ENCODE results near the gene PIP5K1C.

PIP5K1C gene

DNA sequence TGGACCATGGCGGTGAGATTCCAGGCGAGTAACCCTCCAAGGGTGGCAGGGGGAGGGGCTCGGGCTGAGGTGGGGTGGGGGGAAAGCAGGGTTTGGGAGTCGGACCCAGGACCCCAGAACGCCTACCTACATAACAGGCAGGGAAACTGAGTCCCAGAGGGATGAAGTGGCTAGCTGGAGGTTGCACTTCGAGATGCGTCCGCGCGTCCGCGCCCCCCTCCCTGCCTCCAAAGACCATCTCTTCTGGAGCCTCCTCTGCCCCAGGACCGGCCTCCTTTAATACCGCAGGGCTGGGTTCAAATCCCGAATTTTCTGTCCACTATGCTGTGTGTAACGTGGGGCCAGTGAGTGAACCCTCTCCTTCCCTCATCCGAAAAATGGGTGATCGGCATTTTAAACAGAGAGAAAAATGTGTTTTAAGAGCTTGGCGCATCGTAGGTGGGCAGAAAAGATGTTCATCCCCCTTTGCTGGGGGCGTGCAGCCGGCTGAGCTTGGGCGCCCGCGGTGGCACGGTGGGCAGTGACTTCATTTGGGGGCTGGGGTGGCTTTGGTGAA is 21.7 kb upstream of the PIP5K1C start:
- no peak for DNase-seq

DNA sequence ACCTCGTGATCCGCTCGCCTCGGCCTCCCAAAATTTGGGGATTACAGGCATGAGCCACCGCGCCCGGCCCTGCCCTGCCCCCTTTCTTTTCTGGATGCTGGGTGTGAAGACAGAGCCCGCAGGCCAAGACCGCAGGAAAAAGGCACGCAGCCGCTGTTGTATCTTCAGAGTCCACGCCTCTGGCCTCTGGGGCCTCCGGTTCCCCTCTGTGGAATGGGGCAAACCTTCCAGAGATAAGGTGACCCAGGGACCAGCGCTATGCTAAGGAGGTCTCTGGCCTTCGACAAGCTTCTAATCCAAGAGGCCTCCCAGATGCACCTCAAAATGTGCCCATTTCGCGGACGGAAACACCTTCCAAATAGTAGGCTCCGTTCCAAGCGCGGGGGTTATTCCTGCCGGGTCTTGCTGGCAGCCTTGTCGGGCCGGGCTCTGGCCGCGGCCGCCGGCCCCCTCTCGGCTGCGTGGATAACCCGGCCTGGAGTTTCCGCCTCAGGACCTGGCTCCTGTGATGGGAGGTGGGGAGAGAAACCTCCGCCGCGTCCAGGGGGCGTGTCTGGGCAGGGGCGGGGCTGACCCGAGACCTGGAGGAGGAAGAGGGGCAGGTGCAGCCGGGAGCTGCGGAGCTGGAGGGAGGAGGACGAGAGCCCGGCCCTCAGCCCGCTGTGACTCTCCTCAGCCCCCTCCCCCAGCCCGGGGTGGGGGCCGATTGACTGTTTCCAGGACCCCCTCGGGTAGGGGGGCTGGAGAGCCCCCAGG is 21.0 kb upstream of the PIP5K1C start:
- peak; percentile 78 to 91 (median 85) for DNase-seq

DNA sequence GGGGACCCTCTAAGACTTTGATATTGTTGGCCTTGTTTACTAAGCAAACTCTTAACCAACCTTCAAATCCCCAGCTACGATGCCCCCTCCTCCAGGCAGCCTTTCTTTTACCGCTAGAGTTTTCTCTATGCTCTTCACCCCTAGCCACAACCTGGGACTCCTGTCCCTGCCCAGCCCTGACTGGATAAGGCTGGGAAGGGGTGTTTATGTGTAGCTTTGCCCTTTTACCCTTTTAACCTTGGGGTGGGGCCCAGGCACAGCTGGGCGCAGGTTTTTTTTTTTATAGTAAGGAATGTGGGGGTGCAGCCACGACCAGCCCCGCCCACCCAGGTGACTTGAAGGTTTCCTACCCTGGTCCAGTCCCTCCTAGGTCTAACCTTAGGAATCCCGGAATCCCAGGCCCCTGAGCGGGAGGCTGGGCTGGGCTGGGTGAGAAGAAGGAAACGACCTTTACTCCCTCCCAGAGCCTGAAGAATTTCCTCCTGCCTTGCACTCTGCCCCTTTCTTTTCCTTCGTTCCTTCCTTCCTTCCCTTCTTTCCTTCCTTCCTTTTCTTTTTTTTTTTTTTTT is 20.2 kb upstream of the PIP5K1C start:
- no peak for DNase-seq

DNA sequence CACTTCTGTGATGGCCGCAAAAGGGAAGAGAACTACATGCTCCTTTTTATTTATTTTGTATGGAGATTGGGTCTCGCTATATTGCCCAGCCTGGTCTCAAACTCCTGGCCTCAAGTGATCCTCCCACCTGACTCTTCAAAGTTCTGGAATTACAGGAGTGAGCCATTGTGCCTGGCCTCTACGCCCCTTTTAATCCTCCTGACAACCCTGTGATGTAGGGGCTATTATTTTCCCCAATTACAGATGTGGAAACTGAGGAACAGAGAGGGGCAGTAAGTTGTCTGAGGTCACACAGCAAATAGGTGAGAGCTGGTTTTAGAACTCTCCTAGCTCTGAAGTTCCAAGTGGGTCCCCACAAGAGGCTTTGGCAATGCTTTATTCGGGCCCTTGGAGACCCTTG is 19.6 kb upstream of the PIP5K1C start:
- no peak for DNase-seq

DNA sequence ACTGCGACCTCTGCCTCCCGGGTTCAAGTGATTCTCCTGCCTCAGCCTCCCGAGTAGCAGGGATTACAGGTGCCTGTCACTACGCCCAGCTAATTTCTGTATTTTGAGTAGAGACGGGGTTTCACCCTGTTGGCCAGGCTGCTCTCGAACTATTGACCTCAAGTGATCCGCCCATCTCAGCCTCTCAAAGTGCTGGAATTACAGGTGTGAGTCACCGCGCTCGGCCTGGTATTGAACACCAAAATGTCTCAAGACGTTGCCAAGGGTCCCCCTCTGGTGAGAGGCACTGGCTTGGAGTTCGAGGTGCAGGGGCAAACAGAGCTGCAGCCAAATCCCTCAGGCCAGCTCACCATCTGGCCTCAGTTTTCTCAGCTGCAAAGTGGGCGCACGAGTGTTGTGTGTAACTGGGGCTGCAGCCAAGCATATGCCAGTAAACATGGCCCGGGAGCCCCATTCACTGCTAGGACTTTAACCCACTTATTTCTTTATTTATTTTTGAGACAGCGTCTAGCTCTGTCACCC is 15.9 kb upstream of the PIP5K1C start:
- no peak for DNase-seq

DNA sequence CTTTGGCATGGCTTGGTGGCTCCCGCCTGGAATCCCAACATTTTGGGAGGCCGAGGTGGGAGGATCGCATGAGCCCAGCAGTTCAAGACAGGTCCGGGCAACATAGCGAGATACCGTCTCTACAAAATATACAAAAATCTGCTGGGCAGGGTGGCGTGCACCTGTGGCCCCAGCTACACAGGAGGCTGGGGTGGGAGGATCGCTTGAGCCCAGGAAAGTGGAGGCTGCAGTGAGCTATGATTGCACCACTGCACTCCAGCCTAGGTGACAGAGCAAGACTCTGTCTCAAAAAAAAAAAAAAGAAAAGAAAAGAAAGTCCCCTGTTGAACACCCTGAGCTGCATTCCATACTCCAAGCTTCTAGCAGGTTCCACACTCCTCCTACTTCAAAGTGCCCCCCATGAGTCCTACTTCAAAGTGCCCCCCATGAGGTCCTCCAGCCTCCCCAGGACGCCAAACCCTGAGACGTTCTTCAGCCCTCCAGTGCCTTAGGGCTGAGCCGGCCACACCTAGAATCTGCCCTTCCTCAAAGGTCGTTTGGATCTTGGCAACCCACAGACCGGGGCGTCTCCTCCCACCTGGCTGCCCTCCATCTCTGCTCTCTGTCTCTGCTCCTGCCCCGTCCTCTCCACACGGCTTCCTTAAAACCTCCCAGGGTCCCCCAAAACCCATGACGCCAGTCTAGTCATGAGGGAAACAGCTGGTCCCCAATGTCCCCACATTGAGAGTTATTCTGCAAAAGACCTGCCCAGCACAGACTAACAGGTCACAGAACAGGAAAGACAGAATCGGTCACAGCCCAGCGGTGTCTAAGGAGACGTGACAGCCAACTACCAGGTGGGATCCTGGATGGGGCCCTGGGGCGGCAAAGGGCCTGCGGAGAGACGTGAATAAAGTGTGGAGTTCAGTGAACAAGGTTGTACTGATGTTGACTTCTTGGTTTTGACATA is 12.7 kb upstream of the PIP5K1C start:
- peak in 1 of 3 donors; percentile 17 for DNase-seq

DNA sequence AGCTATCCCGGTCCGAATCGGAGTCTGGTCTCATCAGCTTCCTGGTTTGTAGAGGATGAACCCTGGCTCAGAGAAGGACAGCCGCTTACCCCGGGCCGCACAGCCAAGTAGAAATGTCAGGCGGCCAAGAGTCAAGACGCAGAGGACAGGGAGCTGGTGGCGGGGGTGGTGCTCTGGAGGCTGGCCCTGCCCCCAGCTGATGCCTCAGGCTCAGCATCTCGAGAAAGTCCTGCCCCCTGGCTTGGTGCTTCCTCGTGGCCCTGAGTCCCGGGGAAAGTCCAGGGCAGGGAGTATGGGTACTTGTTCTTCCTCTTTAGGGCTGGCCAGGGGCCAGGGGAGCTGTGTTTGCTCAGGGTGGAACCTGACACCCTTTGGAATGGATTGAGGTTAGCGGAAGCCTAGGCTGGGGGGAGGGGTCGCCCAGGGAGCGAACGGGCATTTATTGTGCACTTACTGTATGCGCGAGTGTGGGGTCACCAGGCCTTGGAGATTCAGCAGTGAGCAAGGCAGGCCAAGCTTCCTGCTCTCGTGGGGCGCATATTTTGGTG is 10.1 kb upstream of the PIP5K1C start:
- peak; percentile 98 to 99 (median 98) for DNase-seq

DNA sequence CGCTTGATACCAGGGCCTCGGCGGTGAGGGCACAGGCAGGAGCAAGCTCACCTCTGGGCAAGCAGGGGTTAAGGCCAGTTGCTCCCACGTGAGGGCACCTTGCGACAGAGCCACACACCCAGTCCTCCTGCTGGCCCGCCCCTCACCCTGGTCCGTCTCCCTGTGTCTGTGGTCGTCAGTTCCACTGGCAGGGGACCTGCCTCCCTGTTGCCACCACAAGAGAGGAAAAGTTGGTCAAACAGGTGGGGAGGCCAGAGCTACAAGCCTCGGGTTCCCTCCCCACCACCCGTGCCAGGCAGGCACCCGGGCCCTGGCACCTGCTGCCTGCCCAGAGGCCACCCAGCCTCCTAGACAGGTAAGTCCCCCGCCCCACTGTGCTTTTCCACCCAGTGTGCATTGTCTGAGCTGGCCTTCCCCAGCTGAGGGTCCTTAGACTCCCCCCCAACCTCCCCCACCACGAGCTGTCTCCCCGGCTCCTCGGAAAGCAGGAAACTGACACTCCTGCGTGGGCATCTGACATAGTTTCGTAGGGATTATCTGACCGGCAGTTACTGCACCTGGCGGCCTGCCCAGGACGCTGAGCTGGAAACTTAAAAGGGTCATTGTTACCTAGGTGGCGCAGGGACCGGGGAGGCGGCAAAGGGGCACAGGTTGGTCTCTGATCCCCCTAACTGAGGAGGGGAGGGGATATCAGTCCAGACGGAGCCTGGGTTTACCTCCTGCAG is 8.1 kb upstream of the PIP5K1C start, which contains the start of gene TJP3:
TSS of gene TJP3 (plus strand) at position 178 of the 725 bp plus-strand sequence. CDS start 20,049 bp downstream, outside the sequence.
- no peak for DNase-seq

DNA sequence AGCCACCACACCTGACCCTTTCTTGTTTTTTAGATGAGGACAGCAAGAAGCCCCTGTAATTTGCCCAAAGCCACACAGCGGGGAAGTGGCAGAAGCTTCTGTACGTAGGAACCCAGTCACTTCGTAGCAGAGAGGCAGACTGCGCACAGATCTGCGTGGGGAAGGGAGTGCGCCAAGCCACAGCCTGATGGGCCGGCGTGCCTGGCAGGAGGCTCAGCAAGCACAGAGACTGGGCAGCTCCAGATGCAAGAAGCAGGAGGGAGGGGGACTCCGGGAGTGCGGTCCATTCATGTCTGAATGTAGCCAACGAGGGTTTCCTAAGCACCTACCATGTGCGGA is 7.6 kb upstream of the PIP5K1C start:
- no peak for DNase-seq

DNA sequence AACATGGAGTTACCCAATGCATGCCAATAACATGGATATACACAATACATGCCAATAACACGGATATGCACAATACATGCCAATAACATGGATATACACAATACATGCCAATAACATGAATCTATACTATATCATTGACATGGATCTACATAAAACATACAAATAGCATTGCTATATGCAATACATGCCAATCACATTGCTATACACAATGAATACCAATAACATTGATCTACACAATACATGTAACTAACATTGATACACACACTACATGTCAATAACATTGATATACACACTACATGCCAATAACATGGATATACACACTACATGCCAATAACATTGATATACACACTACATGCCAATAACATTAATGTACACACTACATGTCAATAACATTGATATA is 932 bp upstream of the PIP5K1C start:
- no peak for DNase-seq

DNA sequence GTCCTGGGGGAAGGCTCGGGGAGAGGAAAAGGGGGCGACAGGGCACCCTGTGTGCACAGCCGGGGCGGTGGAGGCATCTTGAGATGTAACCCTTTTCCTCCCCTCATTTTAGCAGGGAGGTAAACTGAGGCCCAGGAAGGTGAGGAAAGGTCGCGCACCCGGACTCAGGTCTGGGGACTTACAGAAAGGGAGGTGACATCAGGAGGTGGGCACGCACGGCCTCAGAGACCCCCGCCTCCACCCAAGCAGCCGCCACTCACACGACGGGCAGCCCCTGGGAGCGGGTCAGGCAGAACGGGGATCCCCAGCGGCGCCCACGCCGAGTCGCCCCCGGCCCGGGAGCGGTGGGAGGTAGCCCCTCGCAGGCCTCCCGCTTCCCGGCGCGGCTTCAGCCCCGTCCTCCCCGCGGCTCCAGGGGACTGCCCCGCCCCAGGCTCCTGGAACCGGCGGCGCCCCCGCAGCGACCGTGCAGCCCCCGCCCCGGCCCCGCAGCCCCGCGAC is 477 bp downstream of the PIP5K1C start:
- no peak for DNase-seq

DNA sequence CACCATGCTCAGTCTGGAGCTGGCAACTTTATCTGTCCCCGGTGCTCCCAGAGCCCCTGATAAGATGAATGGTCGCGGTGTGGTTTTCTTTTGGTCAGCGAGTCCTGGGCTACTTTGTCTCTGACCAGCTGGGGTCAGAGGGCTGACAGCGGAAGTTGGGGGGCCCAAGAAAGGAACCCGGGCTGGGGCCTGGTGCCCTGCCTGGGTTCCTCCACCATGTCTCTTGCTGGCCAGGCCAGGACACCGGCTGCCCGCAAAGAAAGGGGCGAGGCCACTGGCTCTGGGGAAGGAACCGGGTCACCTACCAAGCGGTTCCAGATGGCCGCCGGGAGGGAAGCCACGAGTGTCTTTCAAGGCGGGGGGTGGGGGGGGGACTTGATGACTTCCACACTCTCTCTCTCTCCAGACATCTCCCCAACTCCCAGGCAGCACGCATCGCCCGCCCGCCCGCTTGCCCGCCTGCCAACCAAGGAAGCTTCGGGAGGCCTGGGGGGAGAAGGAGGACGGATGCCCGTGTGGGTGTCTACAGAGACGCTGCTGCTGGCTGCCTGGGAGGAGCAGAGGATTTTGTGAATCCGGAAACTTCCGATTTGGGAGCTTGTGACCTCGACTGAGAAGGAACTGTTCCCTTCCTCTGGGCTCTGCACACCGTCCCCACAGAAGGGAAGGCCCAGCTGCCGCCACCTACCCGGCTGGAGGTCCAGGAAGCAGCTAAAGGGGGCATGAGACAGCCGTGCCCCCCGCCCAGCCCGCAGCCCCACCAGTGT is 1.1 kb downstream of the PIP5K1C start:
- DNase-seq, result peak; percentile 87

DNA sequence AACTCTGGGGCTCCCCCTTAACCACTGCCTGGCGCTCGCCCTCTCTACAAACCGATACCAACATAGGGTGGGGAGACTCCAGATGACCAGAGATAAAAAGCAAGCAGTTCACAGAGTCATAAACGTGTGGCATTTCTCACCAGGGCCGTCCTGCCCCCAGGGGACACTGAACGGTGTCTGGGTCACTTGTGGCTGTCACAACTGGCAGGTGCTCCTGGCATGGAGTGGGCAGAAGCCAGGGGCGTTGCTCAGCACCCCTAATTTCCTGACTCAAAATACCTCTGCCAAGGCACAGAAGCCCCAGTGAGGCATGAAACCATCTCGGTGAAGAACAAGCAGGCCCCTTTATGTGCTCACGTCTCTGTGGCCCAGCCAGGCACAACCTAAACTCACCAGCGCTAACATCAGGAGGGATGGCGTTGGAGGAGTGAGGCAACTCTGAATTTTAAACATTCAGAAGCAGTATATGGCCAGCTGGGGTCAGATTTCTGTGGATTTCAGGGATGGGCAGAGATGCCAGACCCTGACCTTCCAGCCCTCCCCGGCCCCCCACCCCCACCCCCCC is 1.8 kb downstream of the PIP5K1C start:
- no peak for DNase-seq

DNA sequence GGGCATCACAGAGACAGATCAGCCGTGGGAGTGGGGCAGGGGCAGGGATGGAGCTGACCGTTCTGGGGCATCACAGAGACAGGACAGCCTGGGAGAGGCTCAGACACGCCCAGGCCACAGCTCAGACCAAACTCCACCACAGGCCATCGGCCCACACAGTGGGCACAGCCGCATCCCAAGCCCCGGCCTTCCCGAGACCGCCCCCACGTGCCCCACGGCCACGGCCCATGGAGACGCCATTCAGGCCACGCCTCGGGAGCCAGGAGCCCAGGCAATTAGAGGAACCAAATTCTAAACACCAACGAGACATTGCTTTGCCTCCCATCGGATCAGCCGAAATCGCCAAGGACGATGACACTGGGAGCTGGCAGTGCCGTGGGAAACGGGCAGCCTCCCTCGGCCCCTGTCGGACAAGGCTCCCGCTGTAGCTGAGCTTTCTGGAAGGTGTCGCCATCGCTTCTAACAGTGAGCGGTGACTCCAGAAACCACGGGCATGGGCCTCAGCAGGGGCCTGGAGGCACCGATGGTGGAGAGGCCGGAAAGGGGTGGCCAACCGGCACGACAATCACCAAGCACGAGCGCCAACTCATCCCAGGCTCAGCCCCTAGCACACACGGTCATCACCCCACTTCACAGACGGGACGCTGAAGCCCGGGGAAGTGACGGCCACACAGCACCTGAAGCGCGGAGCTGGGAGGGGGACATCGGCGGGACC is 2.4 kb downstream of the PIP5K1C start:
- no peak for DNase-seq

DNA sequence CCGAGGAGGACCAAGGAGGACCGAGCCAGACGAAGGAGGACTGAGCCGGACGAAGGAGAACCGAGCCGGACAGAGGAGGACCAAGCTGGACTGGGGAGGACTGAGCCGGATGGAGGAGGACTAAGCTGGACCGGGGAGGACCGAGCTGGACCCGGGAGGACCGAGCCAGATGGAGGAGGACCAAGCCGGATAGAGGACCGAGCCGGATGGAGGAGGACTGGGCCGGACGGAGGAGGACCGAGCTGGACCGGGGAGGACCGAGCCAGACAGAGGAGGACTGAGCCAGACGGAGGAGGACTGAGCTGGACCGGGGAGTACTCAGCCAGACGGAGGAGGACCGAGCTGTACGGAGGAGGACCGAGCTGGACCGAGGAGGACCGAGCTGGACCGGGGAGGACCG is 3.2 kb downstream of the PIP5K1C start:
- DNase-seq, result no peak

DNA sequence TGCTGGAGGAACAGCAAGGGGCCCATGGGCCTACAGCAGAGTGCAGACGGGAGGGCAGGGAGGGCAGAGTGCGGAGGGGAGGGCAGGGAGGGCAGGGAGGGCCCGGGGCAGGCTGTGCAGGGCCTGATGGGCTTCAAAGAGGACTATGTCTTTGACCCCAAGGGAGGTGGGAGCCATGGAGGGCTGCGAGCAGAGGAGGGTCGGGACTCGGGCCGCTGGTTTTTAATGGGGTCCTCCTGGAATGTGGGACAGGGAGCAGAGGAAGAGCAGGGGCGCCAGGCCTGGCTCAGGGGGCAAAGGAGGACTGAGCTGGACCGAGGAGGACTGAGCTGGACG is 3.6 kb downstream of the PIP5K1C start:
- DNase-seq, result no peak

DNA sequence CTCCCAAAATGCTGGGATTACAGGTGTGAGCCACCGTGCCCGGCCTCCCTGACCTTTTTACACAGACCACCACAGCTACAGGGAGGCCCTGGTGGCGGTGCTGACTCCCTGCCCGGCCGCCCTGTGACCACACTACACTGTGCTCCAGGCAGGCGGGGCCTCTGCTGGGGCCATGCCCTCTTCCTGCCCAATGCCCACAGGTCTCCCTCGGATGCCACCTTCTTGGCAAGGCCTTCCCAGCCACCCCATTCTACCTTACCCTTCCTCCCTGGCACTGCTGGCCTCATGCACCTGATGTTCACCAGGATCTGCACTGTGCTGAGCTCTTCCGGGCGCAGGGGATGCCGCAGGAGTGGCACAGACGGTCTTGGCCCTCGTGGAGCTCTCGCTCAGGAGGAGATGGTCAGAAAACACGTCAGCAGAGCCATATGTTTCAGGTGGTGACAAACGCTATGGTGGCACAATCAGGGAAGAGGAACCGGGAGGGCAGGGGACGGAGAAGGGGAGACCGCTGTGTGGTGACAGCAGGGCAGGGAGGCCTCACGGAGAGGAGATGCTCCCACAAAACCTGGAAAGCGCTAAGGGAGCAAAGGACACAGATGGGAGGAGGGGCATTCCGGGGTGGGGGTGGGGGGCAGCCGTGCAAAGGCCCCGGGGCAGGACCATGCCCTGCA is 4.1 kb downstream of the PIP5K1C start:
- no peak for DNase-seq

DNA sequence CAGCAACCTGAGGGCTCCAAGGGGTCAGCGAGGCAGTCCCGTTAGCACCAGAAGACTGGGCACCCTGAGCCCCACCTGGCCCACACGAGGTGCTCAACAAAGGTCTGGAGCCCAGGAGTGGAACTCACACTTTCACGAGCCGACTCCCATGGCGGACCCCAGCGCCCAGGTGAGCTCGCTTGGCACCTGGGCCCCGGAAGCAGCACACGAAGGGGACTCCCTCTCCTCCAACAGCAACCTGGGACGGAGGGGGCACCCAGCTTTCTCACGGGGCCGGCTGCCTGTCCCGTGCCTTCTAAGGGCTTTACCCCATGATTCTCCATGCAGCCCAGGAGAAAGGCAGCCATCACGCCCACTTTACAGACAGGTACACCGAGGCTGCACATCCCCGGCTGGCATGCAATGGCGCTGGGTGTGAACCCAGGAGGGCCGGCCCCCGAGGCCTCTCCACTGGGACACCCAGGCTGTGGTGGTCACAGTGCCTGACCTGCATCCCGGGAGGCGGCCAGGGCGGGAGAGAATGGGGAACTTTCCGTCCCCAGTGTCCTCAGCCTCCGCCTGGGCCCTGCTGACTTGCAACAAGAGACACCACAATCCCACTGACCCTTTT is 5.0 kb downstream of the PIP5K1C start:
- no peak for DNase-seq
